Suprapubic skin (tissue), 4 donors: ENCODE data around the gene ARVCF. TPM values are rescaled to one million over a fixed set of nuclear protein-coding genes. Genes with fewer than 3 reads are reported as not detected.

Experiments used
- DNase-seq, 2 donors: peaks; one replicate each; pipeline ENCODE4 v3.0.0-alpha.2; 2019; ENCODE audit warnings: low spot score in 2 of 2
- H3K27ac ChIP-seq: fragments of 200-600 bp; sonication (generic); one replicate; pipeline ENCODE4 v1.5.1; 2019
- H3K27me3 ChIP-seq: fragments of 200-600 bp; sonication (generic); one replicate; pipeline ENCODE4 v1.5.1; 2019
- H3K36me3 ChIP-seq: fragments of 200-600 bp; sonication (generic); one replicate; pipeline ENCODE4 v1.5.1; 2019
- H3K4me1 ChIP-seq: fragments of 200-600 bp; sonication (generic); one replicate; pipeline ENCODE4 v1.5.1; 2019
- H3K4me3 ChIP-seq: fragments of 200-600 bp; sonication (generic); one replicate; pipeline ENCODE4 v1.5.1; 2019; ENCODE audit warnings: mild to moderate bottlenecking
- H3K9me3 ChIP-seq: fragments of 200-600 bp; sonication (generic); one replicate; pipeline ENCODE4 v1.5.1; 2019
- EP300 ChIP-seq: sonication (generic); formaldehyde crosslinking; IDR thresholded peaks from one replicate; pipeline ENCODE4 v1.6.1; 2017; ENCODE audit warnings: antibody characterized with exemption
- POLR2A ChIP-seq, 2 donors: fragments of 450-650 bp; IDR thresholded peaks; one replicate each; pipeline ENCODE4 v1.6.1; 2017; ENCODE audit warnings: antibody characterized with exemption in 2 of 2, mild to moderate bottlenecking in 2 of 2, moderate library complexity in 2 of 2
- POLR2AphosphoS5 ChIP-seq, 3 donors: sonication (generic); formaldehyde crosslinking; IDR thresholded peaks; one replicate each; pipeline ENCODE4 v1.6.1; 2017; ENCODE audit warnings: antibody characterized with exemption in 3 of 3
- WGBS: methylation state at CpG from one replicate; pipeline ENCODE4 v1.1.5; 2018; 5-methylcytosine and 5-hydroxymethylcytosine counted together
- total RNA-seq, 4 donors: library from RNA; depleted of rRNA; stranded (reverse); fragments of >200 nt; gene quantifications; one replicate each; pipeline ENCODE4 v1.1.0, GENCODE V29; 2016
- TF ChIP-seq, protein P1 (sequence below), 2 donors: fragments of 200-600 bp in 1 of 2; fragments of 450-650 bp in 1 of 2; sonication (generic) in 1 of 2; IDR thresholded peaks; one replicate each; pipeline ENCODE4 v1.5.1; 2016 to 2019; ENCODE audit warnings: antibody characterized with exemption in 2 of 2, mild to moderate bottlenecking in 1 of 2, moderate library complexity in 1 of 2

ARVCF gene
- total RNA-seq, 4 donors from 2014 or later, result 22.9 to 38.4 (median 26.0) TPM

DNA sequence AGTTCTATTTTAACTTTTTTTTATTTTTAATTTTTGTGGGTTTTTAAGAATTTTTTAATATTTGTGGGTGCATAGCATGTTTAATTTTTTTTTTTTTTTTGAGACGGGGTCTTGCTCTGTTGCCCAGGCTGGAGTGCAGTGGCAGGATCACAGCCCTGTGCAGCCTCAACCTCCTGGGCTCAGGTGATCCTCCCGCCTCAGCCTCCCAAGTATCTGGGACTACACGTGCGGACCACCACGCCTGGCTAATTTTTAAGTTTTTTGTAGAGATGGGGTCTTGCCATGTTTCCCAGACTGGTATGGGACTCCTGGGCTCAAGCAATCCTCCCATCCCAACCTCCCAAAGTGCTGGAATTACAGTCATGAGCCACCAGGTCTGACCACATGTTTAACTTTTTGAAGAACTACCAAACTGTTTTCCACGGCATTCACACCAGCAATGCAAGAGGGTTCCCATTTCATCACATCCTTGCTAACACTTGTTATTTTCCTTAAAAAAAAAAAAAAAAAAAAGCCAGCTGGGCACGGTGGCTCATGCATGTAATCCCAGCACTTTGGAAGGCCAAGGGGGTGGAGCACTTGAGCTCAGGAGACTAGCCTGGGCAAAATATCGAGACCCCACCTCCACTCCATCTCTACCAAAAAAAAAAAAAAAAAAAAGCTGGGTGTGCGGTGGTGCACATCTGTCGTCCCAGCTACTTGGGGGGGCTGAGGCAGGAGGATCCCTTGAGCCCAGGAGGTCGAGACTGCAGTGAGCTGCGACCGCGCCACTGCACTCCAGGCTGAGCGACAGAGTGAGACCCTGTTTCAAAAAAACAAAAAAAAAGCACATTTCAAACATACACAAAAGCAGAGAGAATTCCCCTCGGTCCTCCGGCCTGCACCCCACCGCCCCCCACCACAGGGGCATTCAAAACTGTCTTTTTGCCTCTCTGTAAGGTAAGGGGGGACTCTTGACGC, 58.3 kb downstream of the ARVCF start:
- Histone ChIP-seq H3K9me3 (no peaks in the 10 kb centered on the region), H3K27me3 (no peaks in the 10 kb centered on the region), H3K27ac (peak overlapping the region; percentile 59), H3K36me3 (no peaks in the 10 kb centered on the region), H3K4me1 (peaks cover 59% of the 10 kb centered on the region), H3K4me3 (no peak overlapping the region)
- peak in 1 of 2 donors; percentile 58 for DNase-seq
- 67% methylated on average over 19 of the region's 19 CpGs for WGBS
- no peak for TF ChIP-seq EP300
- TF ChIP-seq, protein P1, sequence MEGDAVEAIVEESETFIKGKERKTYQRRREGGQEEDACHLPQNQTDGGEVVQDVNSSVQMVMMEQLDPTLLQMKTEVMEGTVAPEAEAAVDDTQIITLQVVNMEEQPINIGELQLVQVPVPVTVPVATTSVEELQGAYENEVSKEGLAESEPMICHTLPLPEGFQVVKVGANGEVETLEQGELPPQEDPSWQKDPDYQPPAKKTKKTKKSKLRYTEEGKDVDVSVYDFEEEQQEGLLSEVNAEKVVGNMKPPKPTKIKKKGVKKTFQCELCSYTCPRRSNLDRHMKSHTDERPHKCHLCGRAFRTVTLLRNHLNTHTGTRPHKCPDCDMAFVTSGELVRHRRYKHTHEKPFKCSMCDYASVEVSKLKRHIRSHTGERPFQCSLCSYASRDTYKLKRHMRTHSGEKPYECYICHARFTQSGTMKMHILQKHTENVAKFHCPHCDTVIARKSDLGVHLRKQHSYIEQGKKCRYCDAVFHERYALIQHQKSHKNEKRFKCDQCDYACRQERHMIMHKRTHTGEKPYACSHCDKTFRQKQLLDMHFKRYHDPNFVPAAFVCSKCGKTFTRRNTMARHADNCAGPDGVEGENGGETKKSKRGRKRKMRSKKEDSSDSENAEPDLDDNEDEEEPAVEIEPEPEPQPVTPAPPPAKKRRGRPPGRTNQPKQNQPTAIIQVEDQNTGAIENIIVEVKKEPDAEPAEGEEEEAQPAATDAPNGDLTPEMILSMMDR (IDR thresholded peaks at IDR 0.05), result no peak
- TF ChIP-seq POLR2AphosphoS5 (IDR thresholded peaks at IDR 0.05), result no peak
- TF ChIP-seq POLR2A (IDR thresholded peaks at IDR 0.05), result no peak

DNA sequence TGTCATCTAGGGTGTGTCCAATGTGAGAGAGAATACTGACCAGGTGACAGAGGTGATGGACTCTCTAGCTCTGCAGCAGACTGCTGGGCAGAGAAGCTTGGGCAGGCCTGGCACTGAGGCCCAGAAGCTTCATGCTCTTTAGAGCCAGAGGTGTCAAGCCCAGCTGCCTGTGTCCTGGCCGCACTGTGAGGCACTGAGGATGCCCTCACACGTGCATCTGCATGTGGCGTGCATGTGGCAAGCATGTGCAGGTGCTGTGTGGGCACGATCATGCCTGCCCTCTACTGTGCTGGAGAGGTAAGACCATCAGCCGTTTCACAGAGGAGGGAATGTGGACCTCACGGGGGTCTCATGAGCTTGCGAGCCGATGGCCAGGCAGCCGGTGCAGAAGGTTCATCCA, 59.2 kb downstream of the ARVCF start:
- Histone ChIP-seq H3K4me1 (peaks cover 60% of the 10 kb centered on the region), H3K27me3 (no peaks in the 10 kb centered on the region), H3K27ac (no peak overlapping the region), H3K4me3 (no peak overlapping the region), H3K36me3 (no peaks in the 10 kb centered on the region), H3K9me3 (no peaks in the 10 kb centered on the region)
- DNase-seq, result peak in 1 of 2 donors; percentile 65
- TF ChIP-seq EP300, result no peak
- no peak for TF ChIP-seq POLR2AphosphoS5 (IDR thresholded peaks at IDR 0.05)
- TF ChIP-seq, protein P1 (IDR thresholded peaks at IDR 0.05), result no peak
- TF ChIP-seq POLR2A (IDR thresholded peaks at IDR 0.05), result no peak
- WGBS, result 82% methylated on average over 9 of the region's 9 CpGs

DNA sequence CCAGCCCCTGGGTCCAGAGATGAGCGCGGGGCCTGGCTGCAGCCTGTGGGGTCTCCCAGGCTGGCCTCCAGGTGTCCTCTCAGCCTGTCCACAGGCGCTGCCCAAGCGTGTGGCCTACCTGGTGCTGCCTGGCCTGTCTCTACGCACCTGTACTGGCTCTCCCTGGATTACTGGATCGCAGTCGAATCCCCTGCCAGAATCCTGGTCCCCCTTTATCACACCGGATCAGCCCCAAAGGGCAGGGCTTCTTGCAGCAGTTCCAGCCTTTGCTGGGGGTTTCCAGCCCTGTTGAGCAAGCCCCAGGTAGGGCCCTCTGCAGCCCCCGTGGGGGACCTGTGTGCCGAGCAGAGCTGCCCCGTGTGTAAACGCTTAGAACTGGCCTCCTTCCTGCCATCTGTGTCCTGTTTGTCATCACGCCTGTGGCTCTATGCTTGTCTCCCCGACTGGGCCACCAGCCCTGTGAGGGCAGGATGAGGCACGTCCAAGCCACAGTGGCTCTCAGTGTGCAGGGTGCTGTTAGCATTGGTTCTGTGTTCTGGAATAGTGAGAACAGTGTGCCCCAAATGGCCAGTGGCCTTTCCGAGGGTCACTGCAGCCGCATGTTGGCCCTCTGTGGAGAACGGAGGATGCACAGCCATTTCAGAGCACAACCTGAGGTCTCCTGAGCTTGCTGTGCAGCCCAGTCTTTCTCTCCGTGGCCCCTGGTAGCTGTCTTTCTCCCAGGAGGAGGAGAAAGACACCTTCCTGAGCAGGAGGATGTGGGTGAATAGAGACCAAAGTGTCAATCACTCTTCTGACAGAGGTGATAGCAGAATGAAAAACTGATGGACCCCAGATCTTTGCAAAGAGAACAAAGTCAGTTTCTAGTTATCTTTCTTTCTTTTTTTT, 61.1 kb downstream of the ARVCF start:
- Histone ChIP-seq H3K4me1 (peaks cover 48% of the 10 kb centered on the region), H3K36me3 (no peaks in the 10 kb centered on the region), H3K27me3 (no peaks in the 10 kb centered on the region), H3K4me3 (no peak overlapping the region), H3K9me3 (no peaks in the 10 kb centered on the region), H3K27ac (peak overlapping the region; percentile 41)
- TF ChIP-seq EP300 (no peak), POLR2A (IDR thresholded peaks at IDR 0.05) (no peak), POLR2AphosphoS5 (IDR thresholded peaks at IDR 0.05) (no peak)
- TF ChIP-seq, protein P1 (IDR thresholded peaks at IDR 0.05), result no peak
- peak in 1 of 2 donors; percentile 57 for DNase-seq
- WGBS, result 74% methylated on average over 12 of the region's 19 CpGs

DNA sequence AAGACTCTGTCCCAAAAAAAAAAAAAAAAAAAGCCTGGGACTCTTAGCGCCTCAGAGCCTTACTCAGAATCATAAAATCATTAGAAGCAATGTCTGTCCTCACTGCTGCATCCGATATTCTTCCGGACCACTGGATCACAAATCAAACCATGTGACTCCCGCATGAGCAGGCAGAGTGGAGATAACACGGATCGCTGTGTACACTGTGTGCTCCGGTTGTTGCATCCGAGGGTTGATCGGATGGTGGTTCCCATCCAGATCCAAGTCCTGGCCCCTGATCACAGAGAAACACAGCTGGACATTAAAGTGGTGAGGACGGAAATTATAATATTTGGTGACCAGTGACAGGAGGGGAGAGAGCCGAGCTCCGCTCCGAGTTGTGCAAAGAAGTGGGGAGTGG, 65.3 kb downstream of the ARVCF start:
- WGBS, result 86% methylated on average over 13 of the region's 13 CpGs
- no peak for DNase-seq
- Histone ChIP-seq H3K4me3 (no peak overlapping the region), H3K27ac (no peak overlapping the region), H3K9me3 (no peaks in the 10 kb centered on the region), H3K4me1 (peaks cover 42% of the 10 kb centered on the region), H3K36me3 (no peaks in the 10 kb centered on the region), H3K27me3 (no peaks in the 10 kb centered on the region)
- TF ChIP-seq, protein P1 (IDR thresholded peaks at IDR 0.05), result no peak
- TF ChIP-seq POLR2A (IDR thresholded peaks at IDR 0.05) (no peak), EP300 (no peak), POLR2AphosphoS5 (IDR thresholded peaks at IDR 0.05) (no peak)
